HCT116 (cell line): ENCODE data around the gene RNF126. TPM values are rescaled to one million over a fixed set of nuclear protein-coding genes. Genes with fewer than 3 reads are reported as not detected.

ENCODE experiments used
- ATAC-seq: fragments of 200-7000 bp; cut with Tn5 transposase; 2 replicates; pipeline ENCODE4 v1.9.1; 2020; ENCODE audit warnings: mild to moderate bottlenecking, moderate library complexity
- BruUV-seq: library from RNA; stranded (reverse); fragments of 400-500 nt; replicated peaks from 2 replicates; lab custom pipeline; 2021; lab: Mats Ljungman, UMichigan
- CTCF ChIA-PET: fragments of 300-600 bp; sonication (Branson Sonifier 250); formaldehyde crosslinking; loops from one replicate; lab custom pipeline; 2021; ENCODE audit warnings: antibody characterized with exemption; lab: Charles Lee
- POLR2A ChIA-PET: fragments of 300-600, 350-600 bp; sonication (Branson Sonifier 250); formaldehyde crosslinking; loops from one replicate; lab custom pipeline; 2021; ENCODE audit warnings: antibody characterized with exemption; lab: Charles Lee
- RAD21 ChIA-PET, 2 experiments: fragments of 300-600 bp; sonication (Branson Sonifier 250); formaldehyde crosslinking; loops; one replicate each; lab custom pipeline; 2023; ENCODE audit warnings: low total read pairs in 2 of 2; ENCODE audit not compliant: uncharacterized antibody in 2 of 2, unreplicated experiment in 2 of 2, low non-redundant PET in 1 of 2; lab: Charles Lee
- DNase-seq: peaks from one replicate; pipeline ENCODE4 v3.0.0-alpha.2; 2010; ENCODE audit warnings: low read depth, low spot score
- H2AFZ ChIP-seq: fragments of 200-600 bp; shearing (Covaris generic), sonication (generic); 2 replicates; pipeline ENCODE4 v1.6.1; 2017; ENCODE audit warnings: low read depth, mixed run types, mixed read lengths, antibody characterized with exemption, low read length; ENCODE audit not compliant: poor library complexity, severe bottlenecking
- H3K27ac ChIP-seq: 2 replicates; pipeline ENCODE4 v1.5.1; 2012; ENCODE audit warnings: low read depth, low read length
- H3K27me3 ChIP-seq: fragments of 200-600 bp; sonication (generic); 2 replicates; pipeline ENCODE4 v1.6.1; 2016; ENCODE audit warnings: mixed run types, low read length, mixed read lengths; ENCODE audit not compliant: insufficient read depth
- H3K36me3 ChIP-seq, 2 experiments: fragments of 200-500 bp in 1 of 2; fragments of 200-600 bp in 1 of 2; sonication (Bioruptor generic) in 1 of 2; sonication (generic) in 1 of 2; 2 replicates each; pipeline versions ENCODE4 v1.5.1 to v1.6.1; 2014 to 2016; ENCODE audit warnings: low read length in 2 of 2, inconsistent platforms in 1 of 2, mixed read lengths in 1 of 2, mixed run types in 1 of 2; ENCODE audit not compliant: insufficient read depth in 2 of 2, control insufficient read depth in 1 of 2
- H3K4me1 ChIP-seq, 2 experiments: fragments of 200-600 bp in 1 of 2; sonication (generic) in 1 of 2; 2 replicates each; pipeline versions ENCODE4 v1.5.1 to v1.6.1; 2012 to 2017; ENCODE audit warnings: low read length in 2 of 2, inconsistent platforms in 1 of 2, mild to moderate bottlenecking in 1 of 2, mixed read lengths in 1 of 2, mixed run types in 1 of 2, moderate library complexity in 1 of 2; ENCODE audit not compliant: insufficient read depth in 2 of 2, control insufficient read depth in 1 of 2
- H3K4me2 ChIP-seq: fragments of 200-600 bp; sonication (generic); 2 replicates; pipeline ENCODE4 v1.6.1; 2017; ENCODE audit warnings: mixed run types, low read length, mixed read lengths
- H3K4me3 ChIP-seq, 2 experiments: fragments of 200-600 bp in 1 of 2; sonication (generic) in 1 of 2; replicated peaks in 1 of 2; 2 replicates each; pipeline ENCODE4 v1.5.1; 2011 to 2016; ENCODE audit warnings: low read length in 2 of 2, control low read depth in 1 of 2, low read depth in 1 of 2, mild to moderate bottlenecking in 1 of 2, mixed read lengths in 1 of 2, mixed run types in 1 of 2
- H3K79me2 ChIP-seq: fragments of 200-600 bp; sonication (generic); 2 replicates; pipeline ENCODE4 v1.6.1; 2017; ENCODE audit warnings: mild to moderate bottlenecking, mixed run types, low read length, moderate library complexity, mixed read lengths; ENCODE audit not compliant: insufficient read depth
- H3K9ac ChIP-seq: fragments of 200-600 bp; sonication (generic); 2 replicates; pipeline ENCODE4 v1.6.1; 2016; ENCODE audit warnings: low read length, mixed read lengths
- H3K9me2 ChIP-seq: fragments of 200-600 bp; sonication (generic), shearing (Covaris generic); 2 replicates; pipeline ENCODE4 v1.6.1; 2017; ENCODE audit warnings: mixed run types, mild to moderate bottlenecking, moderate library complexity; ENCODE audit not compliant: insufficient read depth
- H3K9me3 ChIP-seq, 2 experiments: fragments of 200-500 bp in 1 of 2; fragments of 200-600 bp in 1 of 2; sonication (Bioruptor generic) in 1 of 2; sonication (generic) in 1 of 2; 2 replicates each; pipeline ENCODE4 v1.6.1; 2014 to 2017; ENCODE audit warnings: low read length in 2 of 2, mixed read lengths in 2 of 2, inconsistent platforms in 1 of 2, low read depth in 1 of 2, mild to moderate bottlenecking in 1 of 2, mixed run types in 1 of 2, moderate library complexity in 1 of 2; ENCODE audit not compliant: control insufficient read depth in 1 of 2, insufficient read depth in 1 of 2
- H4K20me1 ChIP-seq: fragments of 200-600 bp; sonication (generic), shearing (Covaris generic); 2 replicates; pipeline ENCODE4 v1.6.1; 2017; ENCODE audit warnings: mixed run types, mild to moderate bottlenecking, moderate library complexity; ENCODE audit not compliant: insufficient read depth
- CEBPB ChIP-seq: IDR thresholded peaks from 2 replicates; pipeline ENCODE4 v1.6.1; 2012; ENCODE audit warnings: low read depth
- EGR1 ChIP-seq: IDR thresholded peaks from 2 replicates; pipeline ENCODE4 v1.6.1; 2012; ENCODE audit warnings: low read depth
- EZH2phosphoT487 ChIP-seq: fragments of 200-600 bp; IDR thresholded peaks from 2 replicates; pipeline ENCODE4 v1.6.1; 2018; ENCODE audit warnings: antibody characterized with exemption, borderline replicate concordance
- POLR2A ChIP-seq: IDR thresholded peaks from 2 replicates; pipeline ENCODE4 v1.7.0; 2011; ENCODE audit warnings: borderline replicate concordance; ENCODE audit not compliant: insufficient read depth, insufficient read length; ENCODE audit errors: extremely low read depth
- YY1 ChIP-seq: IDR thresholded peaks from 2 replicates; pipeline ENCODE4 v1.6.1; 2011; ENCODE audit warnings: low read length, low read depth, moderate library complexity, mild to moderate bottlenecking; ENCODE audit not compliant: insufficient replicate concordance; ENCODE audit errors: extremely low read depth
- intact Hi-C: fragments of 100-400 bp; cut with micrococcal nuclease; formaldehyde crosslinking; loops from 2 replicates; pipeline ENCODE4 v1.10.0; 2022
- total RNA-seq: library from RNA; stranded (reverse); gene quantifications from one replicate; pipeline ENCODE4 v1.2.1, GENCODE V29; 2021; ENCODE audit not compliant: unreplicated experiment
- TF ChIP-seq, protein P1 (sequence below): IDR thresholded peaks from 2 replicates; pipeline ENCODE4 v1.6.1; 2011; ENCODE audit warnings: mild to moderate bottlenecking, low read length, moderate library complexity; ENCODE audit not compliant: insufficient replicate concordance; ENCODE audit errors: extremely low read depth
- TF ChIP-seq, protein P2 (sequence below): IDR thresholded peaks from 2 replicates; pipeline ENCODE4 v1.6.1; 2012

The RNF126 gene
- total RNA-seq, 1 experiment from 2014 or later: 93.8 TPM

DNA sequence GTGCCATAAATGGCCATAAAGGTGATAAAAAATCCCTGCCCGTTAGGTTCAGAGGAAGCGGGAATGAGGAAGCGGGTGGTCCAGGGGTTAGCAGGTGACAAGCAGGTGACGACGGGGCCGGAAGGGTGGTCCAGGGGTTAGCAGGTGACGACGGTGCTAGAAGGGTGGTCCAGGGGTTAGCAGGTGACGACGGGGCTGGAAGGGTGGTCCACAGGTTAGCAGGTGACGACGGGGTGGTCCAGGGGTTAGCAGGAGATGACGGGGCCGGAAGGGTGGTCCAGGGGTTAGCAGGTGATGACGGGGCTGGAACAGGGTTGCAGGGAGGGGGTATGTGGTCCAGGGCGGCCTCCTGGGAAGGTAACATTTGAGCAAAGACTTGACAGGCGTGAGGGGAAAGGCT is 26.0 kb upstream of the RNF126 start (continued):
- TF ChIP-seq, protein P1, sequence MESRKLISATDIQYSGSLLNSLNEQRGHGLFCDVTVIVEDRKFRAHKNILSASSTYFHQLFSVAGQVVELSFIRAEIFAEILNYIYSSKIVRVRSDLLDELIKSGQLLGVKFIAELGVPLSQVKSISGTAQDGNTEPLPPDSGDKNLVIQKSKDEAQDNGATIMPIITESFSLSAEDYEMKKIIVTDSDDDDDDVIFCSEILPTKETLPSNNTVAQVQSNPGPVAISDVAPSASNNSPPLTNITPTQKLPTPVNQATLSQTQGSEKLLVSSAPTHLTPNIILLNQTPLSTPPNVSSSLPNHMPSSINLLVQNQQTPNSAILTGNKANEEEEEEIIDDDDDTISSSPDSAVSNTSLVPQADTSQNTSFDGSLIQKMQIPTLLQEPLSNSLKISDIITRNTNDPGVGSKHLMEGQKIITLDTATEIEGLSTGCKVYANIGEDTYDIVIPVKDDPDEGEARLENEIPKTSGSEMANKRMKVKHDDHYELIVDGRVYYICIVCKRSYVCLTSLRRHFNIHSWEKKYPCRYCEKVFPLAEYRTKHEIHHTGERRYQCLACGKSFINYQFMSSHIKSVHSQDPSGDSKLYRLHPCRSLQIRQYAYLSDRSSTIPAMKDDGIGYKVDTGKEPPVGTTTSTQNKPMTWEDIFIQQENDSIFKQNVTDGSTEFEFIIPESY: no peak
- TF ChIP-seq YY1: no peak

DNA sequence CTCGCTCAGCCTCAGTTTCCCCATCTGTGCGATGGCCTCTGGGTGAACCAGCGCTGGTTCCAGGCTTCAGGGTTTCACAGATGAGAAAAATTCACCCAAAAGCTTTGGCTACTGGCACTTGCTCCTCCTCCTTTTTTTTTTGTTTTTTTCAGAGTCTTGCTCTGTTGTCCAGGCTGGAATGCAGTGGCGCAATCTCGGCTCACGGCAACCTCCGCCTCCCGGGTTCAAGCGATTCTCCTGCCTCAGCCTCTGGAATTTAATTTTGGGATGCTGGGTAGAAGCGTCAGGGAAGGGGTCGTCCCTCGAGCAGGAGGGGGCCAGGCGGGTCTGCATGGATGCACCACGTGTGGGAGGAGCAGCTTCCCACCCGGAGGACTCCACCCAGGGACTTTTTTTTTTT is 25.2 kb upstream of the RNF126 start:
- no peak overlapping the region for H3K4me2 ChIP-seq
- ChIA-PET CTCF (no interaction called here), RAD21 (no interaction called here), POLR2A (interaction anchor here (1.0 kb wide), 1 partner anchor 11 kb away, joined by 4 read pairs; no protein-coding TSS in a partner anchor)
- no peak overlapping the region for H3K9ac ChIP-seq
- no peaks in the 10 kb centered on the region for H4K20me1 ChIP-seq
- no peaks in the 10 kb centered on the region for H3K9me3 ChIP-seq
- ATAC-seq (no peak), DNase-seq (no peak)
- H3K4me1 ChIP-seq: no peaks in the 10 kb centered on the region
- H3K36me3 ChIP-seq: no peaks in the 10 kb centered on the region
- H2AFZ ChIP-seq: no peak overlapping the region
- TF ChIP-seq, protein P2, sequence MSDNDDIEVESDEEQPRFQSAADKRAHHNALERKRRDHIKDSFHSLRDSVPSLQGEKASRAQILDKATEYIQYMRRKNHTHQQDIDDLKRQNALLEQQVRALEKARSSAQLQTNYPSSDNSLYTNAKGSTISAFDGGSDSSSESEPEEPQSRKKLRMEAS: no peak
- TF ChIP-seq YY1: no peak
- no peak for TF ChIP-seq POLR2A
- no peak for TF ChIP-seq EZH2phosphoT487
- TF ChIP-seq EGR1: no peak
- no peak for TF ChIP-seq CEBPB
- H3K9me2 ChIP-seq: no peaks in the 10 kb centered on the region
- no peaks in the 10 kb centered on the region for H3K27me3 ChIP-seq
- no peak overlapping the region for H3K27ac ChIP-seq
- H3K79me2 ChIP-seq: no peaks in the 10 kb centered on the region
- intact Hi-C loops: no loop called here
- no TSS peak for BruUV-seq
- no peak overlapping the region for H3K4me3 ChIP-seq
